Psoas muscle (tissue), 8 donors: ENCODE measurements around the gene WDFY1. TPM values are rescaled to one million over a fixed set of nuclear protein-coding genes. Genes with fewer than 3 reads are reported as not detected.

Experiments used
- ATAC-seq, 4 donors: fragments of 200-7000 bp; cut with Tn5 transposase; one replicate each; pipeline ENCODE4 v1.9.1; 2020; ENCODE audit warnings: moderate library complexity in 3 of 4, mild to moderate bottlenecking in 2 of 4
- DNase-seq, 2 donors: peaks; one replicate each; pipeline ENCODE4 v3.0.0-alpha.2; 2020
- H3K27ac ChIP-seq: fragments of 200-600 bp; one replicate; pipeline ENCODE4 v1.8.0; 2022
- H3K27me3 ChIP-seq, 3 donors: fragments of 200-600 bp in 1 of 3; one replicate each; pipeline versions ENCODE4 v1.6.1 to v1.8.0; 2013 to 2022; ENCODE audit warnings: low read length in 2 of 3, mild to moderate bottlenecking in 2 of 3, moderate library complexity in 1 of 3; ENCODE audit not compliant: insufficient read depth in 3 of 3
- H3K36me3 ChIP-seq, 2 donors: fragments of 200-600 bp in 1 of 2; one replicate each; pipeline versions ENCODE4 v1.6.1 to v1.8.0; 2013 to 2022; ENCODE audit warnings: low read depth in 1 of 2, mild to moderate bottlenecking in 1 of 2, moderate library complexity in 1 of 2; ENCODE audit not compliant: insufficient read depth in 1 of 2
- H3K4me1 ChIP-seq: fragments of 200-600 bp; one replicate; pipeline ENCODE4 v1.8.0; 2022
- H3K4me3 ChIP-seq: fragments of 200-600 bp; one replicate; pipeline ENCODE4 v1.8.0; 2022; ENCODE audit warnings: mild to moderate bottlenecking
- H3K9me3 ChIP-seq: fragments of 200-600 bp; one replicate; pipeline ENCODE4 v1.8.0; 2022
- WGBS, 3 donors: extraction: QIAGEN DNeasy Blood & Tissue Kit; methylation state at CpG; one replicate each; pipeline versions ENCODE4 v1.1.6 to v1.1.7; 2013; 5-methylcytosine and 5-hydroxymethylcytosine counted together
- intact Hi-C, 2 donors: fragments of 100-400 bp; cut with DNase I; formaldehyde crosslinking; loops; one replicate each; pipeline versions ENCODE4 v1.11.0 to v1.14.2; 2022
- polyA plus RNA-seq, 3 donors: library from polyadenylated mRNA; stranded (reverse); fragments of 200-250 nt; gene quantifications; one replicate each; pipeline ENCODE4 v1.2.3, GENCODE V29; 2013
- total RNA-seq, 4 donors: library from RNA; stranded (reverse); fragmentation: NEBNext Ultra II Directional in 2 of 4; extraction: Animal tissue kit (Norgen Biotek cat#: 25700) in 2 of 4; gene quantifications; one replicate each; pipeline versions ENCODE4 v1.2.1 to v1.2.4, GENCODE V29; 2021 to 2023
- TF ChIP-seq, protein P1 (sequence below): fragments of 200-600 bp; IDR thresholded peaks from one replicate; pipeline ENCODE4 v1.8.0; 2022; ENCODE audit warnings: antibody characterized with exemption
- donor health status: healthy with polysubstance abuse.
- donor health status: DM: no; HTN: no; CAD: no; lungs with moderate emphysema.
- donor health status: Bipolar disorder and iron deficiency.
- donor health status: healthy.
- donor health status: DM: yes; HTN: yes; CAD: no.
- donor health status: DM: no; HTN: no; CAD: no.
- donor health status: DM: no; HTN: no; CAD: no.
- donor health status: DM: yes; HTN: yes; CAD: no.

The WDFY1 gene
- total and polyA plus RNA-seq, 7 donors, result 9.7 to 21.8 (median 14.2) TPM

DNA sequence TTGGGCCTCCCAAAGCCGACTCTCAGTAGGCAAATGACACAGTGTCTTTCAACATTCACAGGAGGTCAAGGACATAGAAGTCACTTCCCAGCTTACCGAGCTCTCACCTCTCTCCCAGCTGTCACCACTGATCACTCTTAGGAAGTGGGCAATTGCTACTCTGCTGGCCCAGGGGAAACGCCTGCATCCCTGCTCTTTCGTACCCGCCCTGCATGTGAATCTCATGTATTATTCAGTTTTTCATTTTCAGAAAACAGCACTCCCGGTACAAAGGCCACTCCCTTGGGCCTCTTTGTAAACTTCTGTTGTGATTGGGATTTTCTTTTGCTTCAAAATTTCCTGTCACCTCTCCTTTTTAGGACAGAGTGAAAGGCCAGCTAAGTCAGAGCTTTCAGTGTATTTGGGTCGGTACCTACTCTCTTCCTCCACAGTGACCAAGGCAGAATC is 27.5 kb upstream of the WDFY1 start:
- no peaks in the 10 kb centered on the region for H3K27me3 ChIP-seq
- intact Hi-C loops, result loop anchor here (2.0 to 5.0 kb wide), 3 partner anchors 310 to 395 kb away; no protein-coding TSS in a partner anchor
- H3K4me3 ChIP-seq, result no peak overlapping the region
- TF ChIP-seq, protein P1, sequence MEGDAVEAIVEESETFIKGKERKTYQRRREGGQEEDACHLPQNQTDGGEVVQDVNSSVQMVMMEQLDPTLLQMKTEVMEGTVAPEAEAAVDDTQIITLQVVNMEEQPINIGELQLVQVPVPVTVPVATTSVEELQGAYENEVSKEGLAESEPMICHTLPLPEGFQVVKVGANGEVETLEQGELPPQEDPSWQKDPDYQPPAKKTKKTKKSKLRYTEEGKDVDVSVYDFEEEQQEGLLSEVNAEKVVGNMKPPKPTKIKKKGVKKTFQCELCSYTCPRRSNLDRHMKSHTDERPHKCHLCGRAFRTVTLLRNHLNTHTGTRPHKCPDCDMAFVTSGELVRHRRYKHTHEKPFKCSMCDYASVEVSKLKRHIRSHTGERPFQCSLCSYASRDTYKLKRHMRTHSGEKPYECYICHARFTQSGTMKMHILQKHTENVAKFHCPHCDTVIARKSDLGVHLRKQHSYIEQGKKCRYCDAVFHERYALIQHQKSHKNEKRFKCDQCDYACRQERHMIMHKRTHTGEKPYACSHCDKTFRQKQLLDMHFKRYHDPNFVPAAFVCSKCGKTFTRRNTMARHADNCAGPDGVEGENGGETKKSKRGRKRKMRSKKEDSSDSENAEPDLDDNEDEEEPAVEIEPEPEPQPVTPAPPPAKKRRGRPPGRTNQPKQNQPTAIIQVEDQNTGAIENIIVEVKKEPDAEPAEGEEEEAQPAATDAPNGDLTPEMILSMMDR, result no peak
- 67 to 71% (median 69%) methylated on average over 7 of the region's 7 CpGs for WGBS, 3 donors
- no peaks in the 10 kb centered on the region for H3K4me1 ChIP-seq
- ATAC-seq, result no peak
- H3K36me3 ChIP-seq, result peaks cover 0 to 6% of the 10 kb centered on the region in 2 donors
- no peak overlapping the region for H3K27ac ChIP-seq
- H3K9me3 ChIP-seq, result no peaks in the 10 kb centered on the region
- DNase-seq, result no peak

DNA sequence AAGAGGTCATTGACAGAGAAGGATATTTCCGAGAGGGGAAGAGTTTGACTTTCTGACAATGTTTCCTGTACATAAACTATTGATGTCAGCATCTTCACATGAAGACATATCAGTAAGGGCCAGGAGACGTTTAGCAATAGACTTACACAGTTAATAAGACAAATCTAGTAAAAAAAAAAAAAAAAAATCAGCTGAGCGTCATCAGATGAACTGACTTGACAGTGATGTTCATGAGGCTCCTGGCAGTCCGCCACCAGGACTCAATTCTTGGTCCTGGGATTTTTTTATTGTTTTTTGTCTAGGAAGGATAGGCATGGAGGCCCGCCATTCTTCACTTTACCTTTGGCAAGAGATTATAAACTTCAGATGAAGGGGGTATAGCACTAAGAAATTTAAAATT is 26.6 kb upstream of the WDFY1 start:
- no peak overlapping the region for H3K4me3 ChIP-seq
- peaks cover 2 to 15% of the 10 kb centered on the region in 2 donors for H3K36me3 ChIP-seq
- DNase-seq, result no peak
- H3K27ac ChIP-seq, result no peak overlapping the region
- H3K4me1 ChIP-seq, result no peaks in the 10 kb centered on the region
- 86 to 92% (median 88%) methylated on average over 5 of the region's 5 CpGs for WGBS, 3 donors
- H3K27me3 ChIP-seq, result no peaks in the 10 kb centered on the region
- H3K9me3 ChIP-seq, result no peaks in the 10 kb centered on the region
- TF ChIP-seq, protein P1, result no peak
- intact Hi-C loops, result loop anchor here (2.0 to 5.0 kb wide), 3 partner anchors 311 to 396 kb away; no protein-coding TSS in a partner anchor
- no peak for ATAC-seq

DNA sequence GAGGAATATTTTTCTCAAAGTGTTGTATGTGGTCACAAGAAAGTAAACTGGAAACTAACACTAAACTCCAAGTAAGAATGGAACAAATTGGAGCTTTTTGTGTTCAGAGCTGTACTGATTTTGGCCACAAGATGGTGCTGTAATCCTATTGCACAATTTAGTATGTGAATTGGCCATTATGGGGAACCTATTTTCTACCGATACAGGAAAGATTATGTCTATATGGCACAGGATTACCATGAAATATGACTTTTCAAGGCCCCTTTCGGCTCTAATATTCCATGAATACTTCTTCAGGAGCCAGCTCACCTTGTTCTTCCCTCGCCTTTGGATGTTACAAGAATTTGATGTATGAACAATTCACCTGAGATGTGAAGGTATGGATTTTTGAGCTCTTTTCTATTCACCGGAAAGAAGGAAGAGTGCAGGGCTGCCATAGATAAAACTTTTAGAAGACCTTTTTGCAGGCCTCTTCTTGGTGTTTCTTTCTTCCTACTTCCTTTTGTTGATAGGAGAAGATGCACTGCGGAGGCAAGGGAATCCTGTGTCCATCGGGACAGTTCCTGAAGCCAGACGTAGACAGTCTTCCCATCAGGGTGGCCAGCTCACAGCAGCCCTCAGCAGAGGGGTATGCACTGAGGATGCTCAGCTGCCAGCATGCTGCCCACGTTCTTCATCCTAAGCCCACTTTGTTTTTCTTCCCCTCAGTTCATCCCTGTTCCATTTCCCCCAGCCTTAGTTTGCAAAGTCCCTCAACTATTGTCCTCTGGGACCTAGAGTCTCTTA is 25.4 kb upstream of the WDFY1 start:
- TF ChIP-seq, protein P1, result peak; percentile 97
- intact Hi-C loops, result loop anchor here (5.0 kb wide), 2 partner anchors 312 to 397 kb away; no protein-coding TSS in a partner anchor
- DNase-seq (no peak), ATAC-seq (peak in 2 of 4 donors; percentile 60 to 79)
- Histone ChIP-seq H3K27me3 (no peaks in the 10 kb centered on the region), H3K4me3 (no peak overlapping the region), H3K4me1 (no peaks in the 10 kb centered on the region), H3K27ac (no peak overlapping the region), H3K36me3 (peaks cover 6 to 27% of the 10 kb centered on the region in 2 donors), H3K9me3 (no peaks in the 10 kb centered on the region)
- 59 to 66% (median 66%) methylated on average over 8 of the region's 8 CpGs for WGBS, 3 donors

DNA sequence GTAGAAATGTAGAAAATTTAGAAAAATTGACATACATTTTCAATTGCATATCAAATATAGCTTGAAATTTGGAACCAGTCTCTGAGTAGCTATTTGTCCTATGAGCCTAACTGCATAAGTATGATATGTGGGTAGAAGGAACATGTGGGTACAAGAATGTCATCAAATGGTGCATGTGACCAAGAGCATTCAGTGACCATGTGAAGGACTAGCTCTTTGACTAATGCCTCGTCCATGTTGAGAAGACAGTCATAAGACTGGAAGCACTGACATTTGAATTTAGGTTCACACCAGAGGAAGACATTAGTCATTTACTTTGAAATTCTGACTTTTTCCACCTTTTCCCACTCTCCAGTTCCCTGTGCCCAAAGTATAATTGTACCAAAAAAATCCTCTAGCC is 24.7 kb upstream of the WDFY1 start:
- H3K4me1 ChIP-seq, result no peaks in the 10 kb centered on the region
- peaks cover 6 to 33% of the 10 kb centered on the region in 2 donors for H3K36me3 ChIP-seq
- WGBS, 3 donors, result 84 to 97% (median 91%) methylated on average over 1 of the region's 1 CpG
- no peak for ATAC-seq
- no peaks in the 10 kb centered on the region for H3K9me3 ChIP-seq
- H3K4me3 ChIP-seq, result no peak overlapping the region
- H3K27me3 ChIP-seq, result no peaks in the 10 kb centered on the region
- TF ChIP-seq, protein P1, result no peak
- H3K27ac ChIP-seq, result no peak overlapping the region
- DNase-seq, result no peak
- intact Hi-C loops, result loop anchor here (5.0 kb wide), 2 partner anchors 312 to 397 kb away; no protein-coding TSS in a partner anchor
